ENCODE data around the gene SNX7.

The SNX7 gene

DNA sequence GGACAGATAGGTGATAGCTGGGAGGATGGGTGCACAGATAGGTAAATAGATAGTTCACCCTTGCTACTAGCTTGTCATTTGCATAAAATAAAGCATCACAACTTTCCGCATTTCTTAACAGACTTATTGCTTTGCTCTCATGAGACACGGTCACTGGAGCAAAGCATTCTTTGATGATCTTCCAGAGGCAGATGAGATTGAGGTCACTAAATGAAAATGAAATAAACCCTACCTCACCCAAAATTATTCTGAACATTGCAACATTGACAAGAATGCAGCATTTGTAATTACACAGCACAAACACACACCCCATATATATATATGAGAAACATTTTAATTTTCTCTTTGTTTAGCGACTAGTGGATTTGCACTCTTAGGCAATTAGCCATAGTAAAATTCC is 107.6 kb downstream of the SNX7 start:
- no peak for DNase-seq (ENCODE audit: low read depth)

DNA sequence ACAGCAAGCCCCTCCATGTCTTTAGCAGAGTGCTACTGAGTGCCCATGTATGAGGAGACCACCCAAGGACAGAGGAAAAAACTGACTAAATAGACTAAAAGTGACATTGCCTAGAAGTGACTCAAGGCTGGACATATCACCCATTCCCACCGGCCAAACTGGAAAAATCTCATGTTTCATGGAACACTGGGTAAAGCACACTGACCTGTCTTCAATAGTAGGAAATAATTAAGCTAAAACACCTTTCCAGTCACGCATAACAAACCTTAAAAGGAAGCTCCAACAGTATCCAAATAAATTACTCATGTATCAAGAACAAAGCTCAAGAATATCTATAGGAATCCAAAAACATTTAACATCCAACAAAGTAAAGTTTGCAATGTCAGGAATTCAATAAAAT is 120.4 kb downstream of the SNX7 start:
- DNase-seq (ENCODE audit: low read depth) = no peak

- DNase-seq (ENCODE audit: low read depth) = no peak
Observed at GRCh38 chr1:98783821-98784220, 122.3 kb downstream of the SNX7 start.

DNA sequence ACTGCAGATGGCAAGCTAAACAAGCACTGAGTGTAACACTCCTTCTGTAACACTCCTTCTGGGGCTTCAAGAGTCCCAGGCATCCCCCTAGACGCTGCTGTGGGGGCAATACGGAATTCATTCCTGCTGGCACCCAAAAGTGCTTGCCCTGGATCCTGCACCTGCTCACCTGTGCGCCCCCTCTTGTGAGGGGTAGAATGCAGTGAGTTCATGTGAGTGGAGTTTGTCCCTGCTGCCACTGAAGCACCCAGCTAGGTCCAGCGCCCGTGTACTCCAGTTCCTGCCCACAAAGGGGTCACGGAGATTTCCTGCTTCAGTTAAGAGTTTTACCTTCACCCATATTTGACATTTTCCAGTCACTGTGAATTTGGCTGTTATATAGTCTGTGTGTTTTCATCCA is 130.0 kb downstream of the SNX7 start:
- DNase-seq (ENCODE audit: low read depth) = no peak

DNA sequence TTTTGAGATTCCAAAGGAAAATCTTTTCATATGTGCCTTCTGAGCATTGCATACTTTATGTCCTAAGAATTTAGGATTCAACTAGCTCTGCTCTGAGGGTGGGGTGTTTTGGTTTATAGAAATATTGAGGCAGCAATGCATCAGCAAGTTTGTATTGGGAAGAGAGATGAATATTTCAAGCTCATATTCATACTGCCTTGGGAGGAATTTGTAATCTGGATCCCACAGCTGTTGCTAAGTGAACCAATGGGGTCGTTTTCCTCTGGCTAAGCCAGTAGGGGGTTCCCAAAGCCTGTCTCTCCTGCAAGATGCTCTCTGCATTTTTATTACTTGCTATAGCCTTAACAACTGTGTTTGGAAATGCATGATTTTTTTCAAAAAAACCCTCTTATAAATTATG is 130.6 kb downstream of the SNX7 start:
- no peak for DNase-seq (ENCODE audit: low read depth)

- no peak for DNase-seq (ENCODE audit: low read depth)
Observed at GRCh38 chr1:98793136-98793535, 131.6 kb downstream of the SNX7 start.

DNA sequence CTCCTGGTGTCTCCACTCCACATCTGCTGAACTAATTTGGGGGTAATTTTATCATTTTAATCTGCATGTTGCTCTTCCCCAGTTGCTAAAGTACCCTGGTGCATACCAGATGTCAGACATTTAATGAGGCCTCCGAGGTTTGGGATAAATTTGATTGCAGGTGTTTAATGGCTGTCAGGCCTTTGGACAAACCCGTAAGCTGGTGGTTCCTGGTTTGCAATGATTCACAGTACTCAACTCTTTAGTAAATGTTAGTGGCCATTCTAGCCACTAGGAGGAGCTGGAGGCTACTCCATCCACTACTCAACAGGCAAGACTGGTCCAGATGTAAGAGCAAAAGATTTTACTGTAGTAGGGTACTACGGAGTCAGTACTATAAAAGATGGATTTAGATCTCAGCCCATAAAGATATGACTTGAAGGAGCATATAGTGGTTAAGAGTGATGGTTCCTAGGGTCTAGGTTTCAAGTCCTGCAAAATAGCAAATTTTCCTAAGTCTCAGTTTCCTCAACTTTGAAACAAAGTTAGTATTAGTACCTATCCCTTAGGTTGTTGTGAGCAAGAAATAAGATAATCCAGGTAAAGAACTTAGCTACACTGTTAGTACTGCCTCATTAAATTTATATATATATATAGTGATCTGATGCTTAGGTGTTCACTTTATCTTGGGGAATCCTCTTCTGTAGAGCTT is 132.8 kb downstream of the SNX7 start:
- DNase-seq (ENCODE audit: low read depth) = no peak

DNA sequence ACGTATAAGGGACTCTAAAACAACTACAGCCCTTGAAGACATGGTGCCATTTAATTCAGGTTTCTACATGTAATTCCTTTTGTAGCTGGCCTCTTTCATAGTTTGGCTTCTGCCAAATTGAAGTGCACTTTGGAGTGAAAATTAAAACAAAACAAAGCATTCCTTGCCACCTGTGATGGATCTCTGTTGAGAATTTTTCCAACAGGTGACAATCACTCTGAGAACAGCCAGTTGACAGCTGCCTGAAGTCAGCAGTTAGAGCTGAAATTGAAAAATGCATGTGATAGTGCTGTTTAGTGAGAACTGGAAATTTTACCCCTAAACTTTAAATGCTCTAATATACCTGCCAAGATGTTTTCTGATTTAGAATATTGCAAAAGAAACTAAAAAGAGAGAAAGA is 134.5 kb downstream of the SNX7 start:
- no peak for DNase-seq (ENCODE audit: low read depth)

- no peak for DNase-seq (ENCODE audit: low read depth)
Observed at GRCh38 chr1:98797506-98797905, 136.0 kb downstream of the SNX7 start.
